ENCODE data around the gene FOXB1. TPM values are rescaled to one million over a fixed set of nuclear protein-coding genes. Genes with fewer than 3 reads are reported as not detected.

The FOXB1 gene
- total RNA-seq, 2 experiments from 2014 or later, result 1.2 to 2.8 TPM

DNA sequence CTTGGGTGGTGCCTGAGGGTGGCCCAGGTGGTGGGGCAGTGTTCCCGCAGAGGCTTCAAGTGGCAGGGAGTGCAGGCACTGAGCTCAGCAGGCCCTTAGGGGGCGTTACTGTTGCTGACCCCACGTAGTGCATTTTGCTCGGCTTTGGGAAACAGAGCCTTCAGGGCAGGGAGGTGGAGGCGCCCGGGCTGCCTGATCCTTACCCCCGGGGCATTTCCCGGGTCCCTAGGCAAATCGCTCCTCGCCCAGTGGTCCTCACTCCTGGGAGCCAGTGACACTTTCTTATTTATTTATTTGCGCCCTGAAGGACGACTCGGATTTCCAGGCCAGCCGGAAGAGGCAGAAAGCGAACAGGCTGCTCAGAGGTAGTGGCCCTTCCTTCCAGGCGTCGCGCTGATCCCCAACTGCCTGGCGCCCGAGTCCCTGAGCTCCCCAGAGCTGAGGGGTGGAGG is 10.1 kb upstream of the FOXB1 start:
- peaks cover 86% of the 10 kb centered on the region for H3K27me3 Mint-ChIP-seq
- H3K36me3 Mint-ChIP-seq, result no peaks in the 10 kb centered on the region
- no peak for ATAC-seq
- CTCF ChIA-PET, result interaction anchor here (0.9 to 5.4 kb wide), 7 partner anchors 8 to 186 kb away, joined by 3 to 45 read pairs (median 3); partner anchors contain the start of gene FOXB1
- no peak overlapping the region for H3K27ac Mint-ChIP-seq
- H3K9me3 Mint-ChIP-seq (ENCODE audit: low read depth), result no peaks in the 10 kb centered on the region
- H3K4me1 Mint-ChIP-seq, result peaks cover 52% of the 10 kb centered on the region
- DNase-seq, result no peak
- no peak overlapping the region for H3K4me3 Mint-ChIP-seq

DNA sequence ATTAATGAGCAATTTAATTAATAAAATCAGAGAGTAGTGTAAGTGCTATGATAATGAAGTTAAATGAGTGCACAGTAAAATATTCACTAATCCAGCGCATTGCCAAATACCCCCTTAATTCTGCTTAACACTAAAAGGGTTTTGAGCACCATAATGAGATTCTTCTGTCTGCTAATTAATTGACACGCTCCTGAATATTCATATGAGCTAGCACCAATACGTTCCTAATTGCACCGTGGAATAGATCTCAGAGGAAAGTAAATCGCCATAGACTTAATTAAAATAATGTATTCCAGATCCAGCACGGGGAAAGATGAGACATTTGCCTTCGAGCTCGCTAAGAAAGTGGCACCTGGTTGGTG is 9.6 kb upstream of the FOXB1 start:
- peaks cover 90% of the 10 kb centered on the region for H3K27me3 Mint-ChIP-seq
- peaks cover 2% of the 10 kb centered on the region for H3K36me3 Mint-ChIP-seq
- no peaks in the 10 kb centered on the region for H3K9me3 Mint-ChIP-seq (ENCODE audit: low read depth)
- ATAC-seq, result no peak
- peaks cover 57% of the 10 kb centered on the region for H3K4me1 Mint-ChIP-seq
- no peak for DNase-seq
- CTCF ChIA-PET, result interaction anchor here (0.9 to 5.4 kb wide), 6 partner anchors 9 to 186 kb away, joined by 3 to 45 read pairs (median 6); partner anchors contain the start of gene FOXB1
- no peak overlapping the region for H3K27ac Mint-ChIP-seq
- peak overlapping the region; percentile 79 for H3K4me3 Mint-ChIP-seq

DNA sequence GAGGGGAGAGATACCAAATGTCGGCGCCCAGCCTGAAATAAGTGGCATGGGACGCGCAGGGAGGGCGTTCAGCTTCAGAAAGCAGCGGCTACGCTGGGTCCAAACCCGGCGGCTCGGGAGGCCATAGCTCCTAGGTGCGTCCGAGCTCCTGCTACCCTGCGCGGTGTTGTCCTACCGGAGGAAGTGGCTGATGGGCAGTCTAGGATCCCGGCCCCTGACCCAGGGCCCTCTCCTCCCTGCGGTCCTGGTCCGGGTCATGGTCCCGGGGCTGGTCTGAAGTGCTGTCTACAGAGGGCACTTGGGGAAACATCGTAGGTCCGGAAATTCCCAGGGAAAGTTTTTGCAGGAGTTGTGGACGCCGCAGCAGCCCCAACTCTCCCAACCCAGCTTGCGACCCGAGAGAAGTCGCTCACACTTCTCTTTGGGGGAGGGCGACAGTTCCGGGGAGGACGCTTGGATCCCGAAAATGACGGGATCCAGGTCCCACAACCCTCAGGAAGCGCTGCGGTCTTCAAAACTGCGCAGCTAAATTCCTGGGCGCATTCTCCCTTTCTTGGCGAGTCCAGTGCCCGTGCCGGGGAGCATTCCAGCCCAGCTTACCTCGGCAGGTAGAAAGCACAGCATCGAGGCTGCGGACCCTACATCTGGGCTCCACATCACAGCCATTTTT is 9.1 kb upstream of the FOXB1 start:
- peaks cover 91% of the 10 kb centered on the region for H3K27me3 Mint-ChIP-seq
- H3K27ac Mint-ChIP-seq, result peak overlapping the region; percentile 24
- ATAC-seq (no peak), DNase-seq (no peak)
- CTCF ChIA-PET, result interaction anchor here (0.9 to 5.4 kb wide), 8 partner anchors 9 to 185 kb away, joined by 3 to 61 read pairs (median 6); partner anchors contain the start of gene FOXB1
- H3K9me3 Mint-ChIP-seq (ENCODE audit: low read depth), result no peaks in the 10 kb centered on the region
- H3K4me1 Mint-ChIP-seq, result peaks cover 61% of the 10 kb centered on the region
- H3K36me3 Mint-ChIP-seq, result peaks cover 2% of the 10 kb centered on the region
- H3K4me3 Mint-ChIP-seq, result peak overlapping the region; percentile 79

DNA sequence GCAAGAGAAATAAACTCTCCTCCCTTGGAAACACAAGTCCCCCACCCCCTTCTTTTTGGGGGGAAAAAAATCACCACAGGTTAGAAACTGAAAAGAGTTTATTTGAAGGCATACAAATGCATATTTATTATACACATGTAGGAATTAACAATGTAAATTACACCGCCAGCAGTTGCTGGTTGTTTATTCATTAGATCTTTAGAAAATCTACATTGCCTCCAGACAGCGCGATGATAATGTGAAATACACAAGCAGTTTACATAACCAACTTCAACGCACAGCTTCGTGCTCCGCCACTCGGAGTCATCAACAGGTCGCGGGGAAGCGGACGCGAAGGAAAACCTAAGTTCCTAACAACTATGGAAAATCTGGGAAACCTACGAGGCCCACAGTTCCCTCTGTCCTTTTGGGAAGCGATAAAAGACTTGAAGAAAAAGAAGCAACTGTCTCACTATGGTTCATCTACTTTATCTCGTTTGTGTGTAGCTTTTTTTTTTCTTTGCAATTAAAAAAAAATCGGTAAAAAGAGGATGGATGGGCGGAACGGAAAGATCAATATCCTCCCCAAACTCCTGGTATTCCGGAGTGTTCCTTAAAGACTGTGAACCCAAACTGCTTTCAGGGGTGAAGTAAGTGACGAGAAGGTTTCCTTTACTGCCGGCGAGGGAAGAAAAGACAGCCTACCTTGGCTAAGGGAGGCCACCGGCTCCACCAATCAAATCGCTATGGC is 8.4 kb upstream of the FOXB1 start:
- no peaks in the 10 kb centered on the region for H3K9me3 Mint-ChIP-seq (ENCODE audit: low read depth)
- DNase-seq (no peak), ATAC-seq (no peak)
- H3K4me1 Mint-ChIP-seq, result peaks cover 67% of the 10 kb centered on the region
- H3K27ac Mint-ChIP-seq, result peak overlapping the region; percentile 46
- H3K36me3 Mint-ChIP-seq, result peaks cover 5% of the 10 kb centered on the region
- CTCF ChIA-PET, result interaction anchor here (1.0 to 5.4 kb wide), 9 partner anchors 10 to 327 kb away, joined by 3 to 61 read pairs (median 3); partner anchors contain the start of gene FOXB1
- H3K27me3 Mint-ChIP-seq, result peaks cover 94% of the 10 kb centered on the region
- peak overlapping the region; percentile 79 for H3K4me3 Mint-ChIP-seq

DNA sequence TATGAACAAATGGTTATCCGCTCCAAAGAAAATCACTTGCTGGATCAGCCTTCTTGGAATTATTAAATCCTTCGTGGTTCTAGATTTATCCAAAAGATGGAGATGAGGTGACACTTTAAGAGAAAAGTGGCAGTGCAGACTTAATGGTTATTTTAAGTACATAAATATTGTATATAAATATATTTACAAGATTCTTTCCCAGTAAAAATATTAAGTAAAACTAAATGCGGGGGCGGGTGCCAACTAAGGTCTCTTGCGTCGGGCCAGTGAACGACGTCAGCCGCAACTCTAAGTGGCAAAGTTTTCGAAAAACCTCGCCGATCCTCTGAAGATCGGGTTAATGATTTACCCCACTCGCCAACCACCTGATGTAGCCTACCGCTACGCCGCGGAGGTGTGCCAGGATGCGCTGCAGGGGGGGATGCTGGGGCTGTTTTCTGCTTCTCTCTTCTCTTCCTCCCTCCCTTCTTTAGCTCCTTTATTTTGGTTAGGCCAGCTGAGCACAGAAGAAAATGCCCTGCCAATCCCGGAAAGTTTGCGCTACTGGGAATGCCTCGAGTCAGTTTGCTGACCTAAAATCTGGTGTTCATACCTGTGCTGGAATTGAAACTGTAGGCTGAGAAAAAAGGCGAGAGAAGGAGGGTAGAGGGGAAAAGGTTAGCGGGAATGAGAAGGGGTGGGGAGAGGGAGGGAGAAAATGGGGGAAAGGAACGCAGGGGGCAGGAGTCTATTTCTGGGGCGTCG is 7.6 kb upstream of the FOXB1 start:
- Mint-ChIP-seq H3K9me3 (ENCODE audit: low read depth) (no peaks in the 10 kb centered on the region), H3K36me3 (peaks cover 9% of the 10 kb centered on the region), H3K4me1 (peaks cover 73% of the 10 kb centered on the region), H3K27me3 (peaks cover 95% of the 10 kb centered on the region), H3K4me3 (peak overlapping the region; percentile 79), H3K27ac (peak overlapping the region; percentile 46)
- no peak for DNase-seq
- CTCF ChIA-PET, result interaction anchor here (0.7 to 5.4 kb wide), 18 partner anchors 9 to 332 kb away, joined by 3 to 61 read pairs (median 4); partner anchors contain the start of gene FOXB1
- no peak for ATAC-seq

DNA sequence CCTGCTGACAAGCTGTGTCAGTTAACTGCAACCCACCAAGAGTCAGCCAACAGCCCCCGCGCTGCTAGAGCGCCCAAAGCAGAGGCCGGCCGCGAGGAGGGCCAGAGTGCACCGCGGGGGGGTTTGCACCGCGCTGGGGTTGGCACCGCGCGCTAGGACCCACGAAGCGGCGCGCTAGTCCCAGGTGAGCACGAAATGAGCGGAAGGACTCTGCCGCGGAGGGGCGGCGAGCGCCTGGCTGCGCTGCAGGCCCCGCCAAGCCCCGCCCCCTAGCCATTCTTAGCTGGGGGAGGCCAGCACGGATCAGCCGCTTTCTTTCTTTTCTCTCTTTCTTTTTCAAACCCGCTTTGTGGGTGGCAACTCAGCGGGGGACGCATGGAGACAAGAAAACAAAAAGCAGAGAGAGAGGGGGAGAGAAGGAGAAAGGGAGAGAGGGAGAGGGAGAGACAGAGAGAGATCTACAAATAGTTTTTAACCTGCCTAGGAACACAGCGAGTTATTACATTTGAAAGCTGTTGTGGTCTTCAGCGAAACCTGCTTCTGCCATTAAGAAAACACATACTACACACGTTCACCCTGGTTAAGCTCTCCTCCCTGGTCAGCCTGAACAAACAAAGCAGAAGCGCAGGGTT is 6.9 kb upstream of the FOXB1 start:
- ATAC-seq, result peak; percentile 96
- CTCF ChIA-PET, result interaction anchor here (0.7 to 5.4 kb wide), 27 partner anchors 8 to 332 kb away, joined by 3 to 61 read pairs (median 4); partner anchors contain the start of gene FOXB1
- DNase-seq, result peak; percentile 90

DNA sequence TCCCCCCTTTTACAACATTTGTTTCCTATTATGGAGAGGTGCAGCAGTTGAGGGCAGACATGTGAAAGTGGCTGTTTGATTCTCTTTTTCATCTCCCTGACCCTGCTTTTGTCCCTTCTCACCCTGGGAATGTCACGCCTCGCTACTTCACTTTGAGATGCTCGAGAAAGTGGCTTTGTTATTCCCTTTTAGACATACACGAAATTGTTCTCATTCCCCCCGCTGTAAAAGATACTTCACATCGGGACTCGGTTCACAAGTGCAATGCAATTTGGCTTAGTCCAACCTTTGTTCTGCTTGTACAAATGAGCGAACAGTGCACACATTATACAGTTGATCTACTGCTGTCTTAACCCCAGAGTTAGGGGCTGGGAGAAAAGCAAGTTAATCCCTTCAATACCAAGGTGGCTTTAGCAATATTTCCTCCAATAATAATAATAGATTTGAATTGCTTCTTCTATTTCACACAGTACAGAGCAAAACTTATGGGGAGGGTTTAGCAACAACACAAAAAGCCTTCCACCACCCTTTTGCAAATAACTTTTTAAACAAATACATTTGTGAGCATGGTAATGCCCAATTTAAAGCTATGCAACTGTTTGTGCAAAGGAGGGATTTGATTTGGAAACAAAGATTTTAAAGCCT is 5.7 kb upstream of the FOXB1 start:
- Mint-ChIP-seq H3K27ac (no peak overlapping the region), H3K4me3 (no peak overlapping the region), H3K9me3 (ENCODE audit: low read depth) (no peaks in the 10 kb centered on the region), H3K27me3 (peaks cover 96% of the 10 kb centered on the region), H3K36me3 (peaks cover 17% of the 10 kb centered on the region), H3K4me1 (peaks cover 87% of the 10 kb centered on the region)
- ATAC-seq, result no peak
- CTCF ChIA-PET, result interaction anchor here (1.1 to 5.4 kb wide), 9 partner anchors 7 to 273 kb away, joined by 3 to 61 read pairs (median 7); partner anchors contain the start of gene FOXB1
- no peak for DNase-seq

More for the DNA sequence above, 6.9 kb upstream of the FOXB1 start:
- Mint-ChIP-seq H3K27me3 (peaks cover 96% of the 10 kb centered on the region), H3K36me3 (peaks cover 10% of the 10 kb centered on the region), H3K4me3 (peak overlapping the region; percentile 79), H3K27ac (peak overlapping the region; percentile 82), H3K9me3 (ENCODE audit: low read depth) (no peaks in the 10 kb centered on the region), H3K4me1 (peaks cover 78% of the 10 kb centered on the region)

DNA sequence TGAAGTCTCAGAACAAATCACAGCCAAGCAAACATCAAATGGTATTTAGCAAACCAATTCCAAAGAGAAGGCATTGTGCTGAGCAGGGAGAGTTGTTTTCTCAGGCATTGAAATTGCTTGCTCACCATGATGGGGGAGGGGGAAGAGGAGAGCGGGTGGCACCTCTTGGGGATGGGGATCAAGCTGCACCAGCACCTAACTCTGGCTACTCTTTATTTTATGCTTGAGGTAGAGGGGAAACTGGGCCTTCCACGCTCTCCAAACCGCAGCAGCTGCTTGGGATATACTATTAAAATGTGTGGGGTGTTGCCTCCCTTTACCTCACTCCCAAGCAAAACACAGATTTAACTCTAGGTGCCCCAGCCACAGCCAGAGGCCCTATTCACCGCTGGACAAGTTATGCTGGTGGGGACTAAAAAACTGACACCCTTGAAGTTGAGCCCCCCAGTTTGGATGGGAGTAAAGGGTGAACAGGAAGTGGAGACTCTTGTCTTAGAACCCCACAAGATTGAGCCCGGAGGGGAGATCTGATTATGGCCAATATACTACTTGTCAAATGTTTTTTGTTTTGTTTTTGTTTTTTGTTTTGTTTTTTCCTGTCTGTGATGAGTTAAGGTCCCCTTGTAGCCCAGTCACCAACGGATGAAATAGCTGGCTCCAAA is 5.0 kb upstream of the FOXB1 start:
- Mint-ChIP-seq H3K27ac (peak overlapping the region; percentile 58), H3K27me3 (peaks cover 94% of the 10 kb centered on the region), H3K36me3 (peaks cover 17% of the 10 kb centered on the region), H3K4me1 (peaks cover 85% of the 10 kb centered on the region), H3K4me3 (peak overlapping the region; percentile 7), H3K9me3 (ENCODE audit: low read depth) (no peaks in the 10 kb centered on the region)
- CTCF ChIA-PET, result interaction anchor here (1.6 to 4.9 kb wide), 3 partner anchors 81 to 274 kb away, joined by 5 to 61 read pairs (median 7); no protein-coding TSS in a partner anchor
- ATAC-seq, result no peak
- no peak for DNase-seq

DNA sequence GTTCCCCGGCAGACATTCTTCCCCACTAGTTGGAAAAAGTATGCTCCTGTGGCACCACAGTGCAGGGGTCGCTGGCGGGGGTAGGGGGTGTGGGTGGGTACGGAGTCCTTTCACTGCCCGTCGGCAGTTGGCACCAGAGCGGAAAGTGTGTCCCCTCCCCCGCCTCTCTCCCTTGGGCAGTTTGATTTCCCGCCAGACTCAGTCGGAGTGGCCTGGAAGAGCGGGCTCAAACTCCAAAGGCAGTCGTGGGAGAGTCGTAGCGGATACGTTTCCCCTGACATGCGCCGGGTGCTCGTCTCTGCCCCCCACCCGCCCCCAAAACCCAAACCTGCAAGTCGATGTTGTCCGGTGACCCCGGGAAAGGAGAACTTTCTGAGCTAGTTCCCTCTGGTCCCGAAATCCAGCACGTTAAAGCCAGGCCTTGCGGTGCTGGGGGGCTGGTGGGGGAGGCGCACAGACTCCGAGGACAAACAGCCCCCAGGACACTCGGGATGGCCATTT is 4.4 kb upstream of the FOXB1 start:
- H3K4me1 Mint-ChIP-seq, result peaks cover 81% of the 10 kb centered on the region
- peak overlapping the region; percentile 7 for H3K4me3 Mint-ChIP-seq

DNA sequence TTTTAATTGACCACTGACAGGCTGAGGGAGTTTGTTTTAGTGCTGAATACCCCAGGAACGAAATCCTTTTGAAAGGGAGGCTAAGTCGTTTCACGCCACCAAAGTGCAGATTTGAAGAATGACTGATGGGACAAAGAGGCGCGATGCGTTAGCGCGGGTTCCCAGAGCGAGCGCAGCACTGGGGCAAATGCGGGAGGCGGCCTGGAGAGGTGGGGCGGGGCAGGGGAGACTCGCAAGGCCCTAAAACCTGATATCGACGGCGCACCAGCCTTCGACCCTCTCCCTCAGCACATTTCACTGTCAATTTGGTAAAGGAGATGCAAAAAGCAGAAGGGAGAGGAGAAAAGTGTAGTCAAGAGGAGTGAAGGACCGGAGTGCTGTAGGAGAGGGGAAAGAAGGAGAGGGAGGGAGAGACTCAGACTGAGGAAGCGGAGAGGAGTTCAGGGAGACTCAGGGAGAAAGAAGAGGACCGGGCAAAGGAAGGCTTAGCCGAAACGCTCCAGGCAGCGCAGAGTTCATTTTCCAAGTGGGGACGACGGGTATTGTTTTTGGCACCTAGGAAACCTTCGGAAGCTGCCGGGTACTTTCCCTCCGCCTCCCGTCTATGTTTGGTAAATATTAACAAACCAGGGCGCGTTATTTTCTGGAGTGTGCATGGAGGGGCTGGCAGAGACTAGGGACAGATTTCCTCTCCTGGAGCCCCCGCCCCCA is 3.8 kb upstream of the FOXB1 start:
- Mint-ChIP-seq H3K4me1 (peaks cover 80% of the 10 kb centered on the region), H3K27me3 (peaks cover 89% of the 10 kb centered on the region), H3K9me3 (ENCODE audit: low read depth) (no peaks in the 10 kb centered on the region), H3K36me3 (peaks cover 17% of the 10 kb centered on the region), H3K27ac (peak overlapping the region; percentile 30), H3K4me3 (peak overlapping the region; percentile 24)
- DNase-seq (no peak), ATAC-seq (no peak)
- CTCF ChIA-PET, result interaction anchor here (0.7 to 4.9 kb wide), 3 partner anchors 82 to 312 kb away, joined by 3 to 61 read pairs (median 5); partner anchors contain the start of gene BNIP2

More for the DNA sequence above, 4.4 kb upstream of the FOXB1 start:
- no peak for ATAC-seq
- H3K27me3 Mint-ChIP-seq, result peaks cover 90% of the 10 kb centered on the region
- CTCF ChIA-PET, result interaction anchor here (0.7 to 4.9 kb wide), 3 partner anchors 82 to 311 kb away, joined by 3 to 61 read pairs (median 5); partner anchors contain the start of gene BNIP2
- H3K9me3 Mint-ChIP-seq (ENCODE audit: low read depth), result no peaks in the 10 kb centered on the region
- DNase-seq, result no peak
- peak overlapping the region; percentile 58 for H3K27ac Mint-ChIP-seq
- H3K36me3 Mint-ChIP-seq, result peaks cover 17% of the 10 kb centered on the region
